ENCODE measurements around the gene DNAJB1. TPM values are rescaled to one million over a fixed set of nuclear protein-coding genes. Genes with fewer than 3 reads are reported as not detected.

Gene DNAJB1
- total and polyA plus RNA-seq, 10 of the 15 experiments (the other 5 are each of a cell fraction or from before 2014, with no cell fraction given): 4.8 to 65.8 (median 34.9) TPM

DNA sequence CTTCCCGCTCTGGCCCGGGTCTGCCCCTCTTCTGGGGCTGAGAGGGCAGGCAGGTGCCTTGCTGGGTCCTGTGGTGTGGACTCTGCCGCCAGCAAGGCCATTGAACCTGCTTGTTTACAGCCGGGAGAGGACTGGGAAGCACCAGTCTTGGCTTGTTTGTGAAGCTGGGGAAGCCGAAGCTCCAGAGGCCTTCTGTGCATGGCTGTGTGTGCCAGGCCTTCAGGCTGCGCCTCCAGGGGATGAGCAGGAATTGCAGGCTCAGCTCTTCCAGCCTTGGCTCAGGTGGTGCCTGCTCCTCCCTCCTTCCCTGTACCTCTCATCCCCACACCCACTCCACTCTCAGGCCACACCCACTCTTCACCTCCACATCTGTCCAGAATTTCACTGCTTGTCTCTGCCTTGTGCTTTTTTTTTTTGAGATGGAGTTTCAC is 36.2 kb upstream of the DNAJB1 start:
- Histone ChIP-seq H3K27me3 (replicated peaks in 1 of 2; ENCODE audit: control insufficient read depth in 2 of 2, insufficient read depth in 2 of 2, low read length in 1 of 2) (no peaks in the 10 kb centered on the region), H3K27ac (ENCODE audit: control insufficient read depth, insufficient read depth) (no peak overlapping the region), H3K9me3 (replicated peaks; ENCODE audit: control insufficient read depth, insufficient read depth, low read length) (no peaks in the 10 kb centered on the region), H2AFZ (ENCODE audit: control insufficient read depth, low read depth, low read length) (no peak overlapping the region), H3K4me2 (ENCODE audit: control insufficient read depth, insufficient read depth) (no peak overlapping the region), H3K4me1 (ENCODE audit: control insufficient read depth, insufficient read depth, low read length) (peaks cover 15% of the 10 kb centered on the region), H3K36me3 (ENCODE audit: control insufficient read depth in 2 of 2, insufficient read depth in 2 of 2, low read length in 1 of 2) (no peaks in the 10 kb centered on the region; a peak in 1 of 4 replicates), H3K79me2 (ENCODE audit: control insufficient read depth, insufficient read depth, low read length) (peaks cover 2% of the 10 kb centered on the region; the same call in 1 of the 2 replicates), H3K4me3 (no peak overlapping the region), H4K20me1 (ENCODE audit: control insufficient read depth, insufficient read depth) (no peaks in the 10 kb centered on the region), H3K9ac (ENCODE audit: control insufficient read depth, insufficient read depth, low read length) (no peak overlapping the region)
- intact Hi-C loops (cut with micrococcal nuclease; ENCODE audit: unreplicated experiment): no loop called here
- CTCF ChIA-PET: interaction anchor here (0.6 to 5.1 kb wide), 3 partner anchors 18 to 133 kb away, joined by 3 to 51 read pairs (median 43); partner anchors contain the start of gene NDUFB7
- POLR2A ChIA-PET: interaction anchor here (1.4 kb wide), 1 partner anchor 36 kb away, joined by 4 read pairs; the partner anchor contains the start of gene DNAJB1
- RAD21 ChIA-PET (ENCODE audit: unreplicated experiment): no interaction called here
- no peak for FAIRE-seq
- DNase-seq (ENCODE audit: low read depth, low spot score): no peak
- SMC1A ChIA-PET (ENCODE audit: uncharacterized antibody, unreplicated experiment): no interaction called here
- WGBS (ENCODE audit: insufficient coverage, insufficient replicate concordance, low lambda C conversion rate, missing lambda C conversion rate): 69% methylated on average over 6 of the region's 6 CpGs
- TF ChIP-seq NR2C2 (IDR thresholded peaks at IDR 0.05; ENCODE audit: borderline replicate concordance, control insufficient read depth, insufficient read length, low read depth): no peak
- TF ChIP-seq NRF1 (conservative IDR thresholded peaks at IDR 0.05; ENCODE audit: low read depth, low read length): no peak
- TF ChIP-seq KAT2A (conservative IDR thresholded peaks at IDR 0.05; ENCODE audit: control insufficient read depth, low read depth, low read length): no peak
- TF ChIP-seq, protein P1, sequence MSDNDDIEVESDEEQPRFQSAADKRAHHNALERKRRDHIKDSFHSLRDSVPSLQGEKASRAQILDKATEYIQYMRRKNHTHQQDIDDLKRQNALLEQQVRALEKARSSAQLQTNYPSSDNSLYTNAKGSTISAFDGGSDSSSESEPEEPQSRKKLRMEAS (IDR thresholded peaks at IDR 0.05; ENCODE audit: low read depth, low read length): no peak
- TF ChIP-seq, protein P2, sequence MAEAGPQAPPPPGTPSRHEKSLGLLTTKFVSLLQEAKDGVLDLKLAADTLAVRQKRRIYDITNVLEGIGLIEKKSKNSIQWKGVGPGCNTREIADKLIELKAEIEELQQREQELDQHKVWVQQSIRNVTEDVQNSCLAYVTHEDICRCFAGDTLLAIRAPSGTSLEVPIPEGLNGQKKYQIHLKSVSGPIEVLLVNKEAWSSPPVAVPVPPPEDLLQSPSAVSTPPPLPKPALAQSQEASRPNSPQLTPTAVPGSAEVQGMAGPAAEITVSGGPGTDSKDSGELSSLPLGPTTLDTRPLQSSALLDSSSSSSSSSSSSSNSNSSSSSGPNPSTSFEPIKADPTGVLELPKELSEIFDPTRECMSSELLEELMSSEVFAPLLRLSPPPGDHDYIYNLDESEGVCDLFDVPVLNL (IDR thresholded peaks at IDR 0.05; ENCODE audit: low read depth, low read length): no peak
- no peak for TF ChIP-seq TAF1 (IDR thresholded peaks at IDR 0.05; ENCODE audit: borderline replicate concordance, low read depth, low read length)
- TF ChIP-seq PAX5 (IDR thresholded peaks at IDR 0.05; ENCODE audit: borderline replicate concordance, low read depth, low read length): no peak
- TF ChIP-seq, protein P3, sequence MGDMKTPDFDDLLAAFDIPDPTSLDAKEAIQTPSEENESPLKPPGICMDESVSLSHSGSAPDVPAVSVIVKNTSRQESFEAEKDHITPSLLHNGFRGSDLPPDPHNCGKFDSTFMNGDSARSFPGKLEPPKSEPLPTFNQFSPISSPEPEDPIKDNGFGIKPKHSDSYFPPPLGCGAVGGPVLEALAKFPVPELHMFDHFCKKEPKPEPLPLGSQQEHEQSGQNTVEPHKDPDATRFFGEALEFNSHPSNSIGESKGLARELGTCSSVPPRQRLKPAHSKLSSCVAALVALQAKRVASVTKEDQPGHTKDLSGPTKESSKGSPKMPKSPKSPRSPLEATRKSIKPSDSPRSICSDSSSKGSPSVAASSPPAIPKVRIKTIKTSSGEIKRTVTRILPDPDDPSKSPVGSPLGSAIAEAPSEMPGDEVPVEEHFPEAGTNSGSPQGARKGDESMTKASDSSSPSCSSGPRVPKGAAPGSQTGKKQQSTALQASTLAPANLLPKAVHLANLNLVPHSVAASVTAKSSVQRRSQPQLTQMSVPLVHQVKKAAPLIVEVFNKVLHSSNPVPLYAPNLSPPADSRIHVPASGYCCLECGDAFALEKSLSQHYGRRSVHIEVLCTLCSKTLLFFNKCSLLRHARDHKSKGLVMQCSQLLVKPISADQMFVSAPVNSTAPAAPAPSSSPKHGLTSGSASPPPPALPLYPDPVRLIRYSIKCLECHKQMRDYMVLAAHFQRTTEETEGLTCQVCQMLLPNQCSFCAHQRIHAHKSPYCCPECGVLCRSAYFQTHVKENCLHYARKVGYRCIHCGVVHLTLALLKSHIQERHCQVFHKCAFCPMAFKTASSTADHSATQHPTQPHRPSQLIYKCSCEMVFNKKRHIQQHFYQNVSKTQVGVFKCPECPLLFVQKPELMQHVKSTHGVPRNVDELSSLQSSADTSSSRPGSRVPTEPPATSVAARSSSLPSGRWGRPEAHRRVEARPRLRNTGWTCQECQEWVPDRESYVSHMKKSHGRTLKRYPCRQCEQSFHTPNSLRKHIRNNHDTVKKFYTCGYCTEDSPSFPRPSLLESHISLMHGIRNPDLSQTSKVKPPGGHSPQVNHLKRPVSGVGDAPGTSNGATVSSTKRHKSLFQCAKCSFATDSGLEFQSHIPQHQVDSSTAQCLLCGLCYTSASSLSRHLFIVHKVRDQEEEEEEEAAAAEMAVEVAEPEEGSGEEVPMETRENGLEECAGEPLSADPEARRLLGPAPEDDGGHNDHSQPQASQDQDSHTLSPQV (IDR thresholded peaks at IDR 0.05): no peak
- TF ChIP-seq, protein P4, sequence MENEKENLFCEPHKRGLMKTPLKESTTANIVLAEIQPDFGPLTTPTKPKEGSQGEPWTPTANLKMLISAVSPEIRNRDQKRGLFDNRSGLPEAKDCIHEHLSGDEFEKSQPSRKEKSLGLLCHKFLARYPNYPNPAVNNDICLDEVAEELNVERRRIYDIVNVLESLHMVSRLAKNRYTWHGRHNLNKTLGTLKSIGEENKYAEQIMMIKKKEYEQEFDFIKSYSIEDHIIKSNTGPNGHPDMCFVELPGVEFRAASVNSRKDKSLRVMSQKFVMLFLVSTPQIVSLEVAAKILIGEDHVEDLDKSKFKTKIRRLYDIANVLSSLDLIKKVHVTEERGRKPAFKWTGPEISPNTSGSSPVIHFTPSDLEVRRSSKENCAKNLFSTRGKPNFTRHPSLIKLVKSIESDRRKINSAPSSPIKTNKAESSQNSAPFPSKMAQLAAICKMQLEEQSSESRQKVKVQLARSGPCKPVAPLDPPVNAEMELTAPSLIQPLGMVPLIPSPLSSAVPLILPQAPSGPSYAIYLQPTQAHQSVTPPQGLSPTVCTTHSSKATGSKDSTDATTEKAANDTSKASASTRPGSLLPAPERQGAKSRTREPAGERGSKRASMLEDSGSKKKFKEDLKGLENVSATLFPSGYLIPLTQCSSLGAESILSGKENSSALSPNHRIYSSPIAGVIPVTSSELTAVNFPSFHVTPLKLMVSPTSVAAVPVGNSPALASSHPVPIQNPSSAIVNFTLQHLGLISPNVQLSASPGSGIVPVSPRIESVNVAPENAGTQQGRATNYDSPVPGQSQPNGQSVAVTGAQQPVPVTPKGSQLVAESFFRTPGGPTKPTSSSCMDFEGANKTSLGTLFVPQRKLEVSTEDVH (IDR thresholded peaks at IDR 0.05; ENCODE audit: low read depth, partially characterized antibody): no peak
- TF ChIP-seq RCOR1 (conservative IDR thresholded peaks at IDR 0.05; ENCODE audit: low read depth, low read length): no peak
- ATAC-seq: no peak
- no TSS peak for BruUV-seq (replicated peaks)
- in situ Hi-C loops (cut with MboI): no loop called here
